Adipose tissue (tissue), 3 donors: ENCODE measurements around the gene A3GALT2. TPM values are rescaled to one million over a fixed set of nuclear protein-coding genes. Genes with fewer than 3 reads are reported as not detected.

Source experiments
- H3K27ac ChIP-seq: one replicate; pipeline ENCODE4 v1.5.1; 2013; ENCODE audit warnings: low read depth, low read length
- WGBS, 3 donors: extraction: QIAGEN DNeasy Blood & Tissue Kit; methylation state at CpG; one replicate each; pipeline ENCODE4 v1.1.7; 2013; 5-methylcytosine and 5-hydroxymethylcytosine counted together
- polyA plus RNA-seq, 3 donors: library from polyadenylated mRNA; stranded (reverse); fragments of 200-250 nt; gene quantifications; one replicate each; pipeline ENCODE4 v1.2.3, GENCODE V29; 2013
- donor health status: healthy with polysubstance abuse.
- donor health status: Bipolar disorder and iron deficiency.
- donor health status: healthy.

A3GALT2 gene
- polyA plus RNA-seq, 3 donors: 0.25 TPM; not detected in 2

DNA sequence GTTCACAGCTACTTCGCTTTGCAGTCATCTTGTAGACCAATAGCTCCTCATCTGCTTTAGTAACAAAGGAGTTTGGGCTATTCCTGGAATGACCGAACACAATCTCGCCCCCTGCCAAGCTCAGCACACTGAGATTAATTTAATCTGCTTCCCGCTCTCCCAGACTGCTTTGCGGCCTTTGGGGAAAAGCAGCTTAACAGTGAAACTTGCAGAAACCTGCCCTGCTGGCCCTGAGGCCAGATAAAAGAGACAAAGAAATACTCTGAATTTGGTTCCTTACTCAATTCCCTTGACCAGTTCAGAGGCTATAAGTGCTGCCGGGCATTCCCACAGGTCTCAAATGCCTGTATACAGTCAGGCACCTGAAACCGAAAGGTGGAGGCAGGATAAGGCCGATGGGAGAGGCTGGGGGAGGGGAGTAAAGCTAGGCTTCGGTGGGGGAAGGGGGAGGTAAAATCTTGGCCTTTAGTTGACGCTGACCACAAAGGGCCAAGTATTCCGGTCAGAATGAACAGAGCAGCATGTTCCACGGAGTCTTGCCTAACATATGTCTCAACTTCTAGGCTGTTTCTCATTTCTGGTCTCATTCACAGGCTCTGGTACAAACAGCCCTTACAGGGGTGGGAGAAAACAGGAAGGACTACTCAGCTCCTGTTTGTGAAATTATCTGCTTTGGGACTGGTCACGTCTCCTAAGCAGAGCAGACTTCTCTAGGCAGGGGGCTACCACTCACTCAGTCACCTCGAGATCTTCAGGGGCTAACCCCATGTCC, 17.7 kb upstream of the A3GALT2 start:
- WGBS, 3 donors: 10 to 22% (median 15%) methylated on average over 14 of the region's 14 CpGs
- peak overlapping the region; percentile 95 for H3K27ac ChIP-seq

DNA sequence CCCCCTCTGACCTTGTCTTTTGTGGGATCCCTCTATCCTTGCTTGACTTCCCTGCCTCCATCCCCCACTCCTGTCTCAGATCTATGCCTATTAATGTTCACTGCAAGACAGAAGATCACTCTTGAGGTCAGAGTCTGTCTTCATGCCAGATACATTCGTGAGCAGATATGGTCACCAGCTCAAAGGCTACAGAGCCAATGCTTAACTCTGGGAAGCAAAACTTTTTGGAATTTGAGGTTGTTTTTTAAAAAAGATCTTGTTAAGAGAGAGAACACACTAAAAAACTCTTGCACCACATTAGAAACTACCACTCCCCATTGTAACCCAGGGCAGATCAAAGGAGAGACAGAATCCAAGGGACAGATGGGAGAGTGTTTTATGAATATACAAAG, 17.1 kb upstream of the A3GALT2 start:
- peak overlapping the region; percentile 95 for H3K27ac ChIP-seq
- 11 to 38% (median 28%) methylated on average over 1 of the region's 1 CpG for WGBS, 3 donors

DNA sequence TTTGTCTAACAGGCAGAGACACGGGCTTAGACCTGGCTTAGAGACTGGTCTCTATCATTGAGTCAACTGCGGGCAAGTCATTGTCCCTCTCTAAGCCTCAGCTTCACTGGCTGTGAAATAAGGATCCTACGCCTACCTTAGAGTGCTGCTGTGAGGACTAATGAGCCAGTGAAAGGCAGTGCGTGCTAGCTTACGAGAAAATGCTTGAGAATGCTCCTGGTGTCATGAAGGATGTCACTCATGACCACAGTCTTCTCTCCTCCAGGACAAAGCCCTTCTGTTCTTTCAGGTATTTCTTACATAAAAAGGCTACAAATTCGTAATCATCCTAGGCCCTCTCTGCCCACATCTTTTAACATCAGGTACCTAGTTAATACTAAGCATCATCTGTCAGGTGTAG, 16.5 kb upstream of the A3GALT2 start:
- peak overlapping the region; percentile 63 for H3K27ac ChIP-seq
- WGBS, 3 donors: 69 to 93% (median 93%) methylated on average over 6 of the region's 6 CpGs

DNA sequence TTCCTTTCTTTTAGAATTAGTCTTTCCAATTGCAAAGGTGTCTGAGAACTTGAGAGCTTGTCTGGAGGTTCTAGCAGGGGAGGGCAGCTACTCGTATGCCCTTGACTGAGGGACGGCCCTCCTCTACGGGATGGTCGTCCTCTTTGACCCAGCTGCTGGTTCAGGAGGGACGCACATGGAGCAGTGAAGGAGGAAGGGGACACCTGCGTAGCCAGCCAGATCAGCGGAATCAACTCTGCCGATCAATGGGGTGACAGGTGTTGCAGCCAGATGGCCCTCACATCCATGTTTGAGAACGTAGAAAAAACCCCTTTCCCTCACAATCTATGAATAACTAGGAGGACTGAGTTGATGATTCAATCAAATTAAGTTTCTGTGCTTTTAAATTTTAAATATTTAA, 15.7 kb upstream of the A3GALT2 start:
- H3K27ac ChIP-seq: no peak overlapping the region
- 49 to 82% (median 78%) methylated on average over 9 of the region's 9 CpGs for WGBS, 3 donors

GRCh38 chr1:33335020-33335419, 14.1 kb upstream of the A3GALT2 start:
- WGBS, 3 donors: 25 to 69% (median 26%) methylated on average over 4 of the region's 4 CpGs
- peak overlapping the region; percentile 90 for H3K27ac ChIP-seq

DNA sequence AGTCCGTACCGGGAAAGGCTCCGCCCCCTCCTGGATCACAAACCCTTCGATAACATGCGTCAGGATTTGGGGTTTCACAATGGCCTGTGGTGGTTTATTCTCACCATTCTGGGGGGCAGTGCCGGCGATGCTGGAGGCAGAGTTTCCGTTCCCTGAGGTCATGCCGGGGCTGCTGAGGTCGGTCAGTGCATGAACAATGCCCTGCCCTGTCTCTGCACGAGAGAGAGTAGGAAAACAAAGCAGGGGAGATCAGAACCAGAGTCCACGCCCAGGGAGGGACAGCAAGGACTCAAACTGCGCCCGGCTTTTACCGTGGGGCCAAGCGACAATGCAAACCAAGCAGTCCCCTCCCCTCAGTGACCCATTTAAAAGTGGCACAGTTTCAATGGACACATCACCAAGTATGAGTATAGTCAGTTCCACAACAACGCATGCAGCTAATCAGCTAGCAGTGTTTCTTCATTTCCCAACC, 13.2 kb upstream of the A3GALT2 start:
- 32 to 51% (median 37%) methylated on average over 17 of the region's 17 CpGs for WGBS, 3 donors

DNA sequence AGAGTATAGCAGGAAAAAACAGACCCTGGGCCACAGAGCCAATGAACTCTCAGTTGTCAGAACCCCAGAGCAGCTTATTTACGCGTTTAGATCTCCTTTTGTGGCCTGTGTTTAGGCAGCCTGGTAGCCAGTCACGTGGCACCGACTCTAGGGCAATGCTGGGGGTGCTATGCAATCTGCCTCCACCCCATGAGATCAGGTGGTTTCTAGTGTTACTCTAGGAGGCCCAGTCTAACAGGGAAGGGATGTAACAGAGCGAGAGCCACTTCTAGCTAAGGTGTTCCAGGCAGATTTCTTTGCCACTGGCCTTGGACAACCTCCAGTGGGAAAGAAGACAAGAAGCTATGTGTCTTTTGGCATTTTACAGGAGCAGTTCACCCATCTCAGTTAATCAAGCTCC, 12.0 kb upstream of the A3GALT2 start:
- 74 to 83% (median 78%) methylated on average over 5 of the region's 5 CpGs for WGBS, 3 donors
- peak overlapping the region; percentile 60 for H3K27ac ChIP-seq

More for the DNA sequence above, 13.2 kb upstream of the A3GALT2 start:
- peak overlapping the region; percentile 90 for H3K27ac ChIP-seq

- 75 to 80% (median 78%) methylated on average over 10 of the region's 10 CpGs for WGBS, 3 donors
- no peak overlapping the region for H3K27ac ChIP-seq
These were observed 11.5 kb upstream of the A3GALT2 start for GRCh38 chr1:33332357-33332789.

GRCh38 chr1:33331444-33332356, 10.8 kb upstream of the A3GALT2 start:
- WGBS, 3 donors: 51 to 84% (median 52%) methylated on average over 10 of the region's 10 CpGs
- no peak overlapping the region for H3K27ac ChIP-seq

DNA sequence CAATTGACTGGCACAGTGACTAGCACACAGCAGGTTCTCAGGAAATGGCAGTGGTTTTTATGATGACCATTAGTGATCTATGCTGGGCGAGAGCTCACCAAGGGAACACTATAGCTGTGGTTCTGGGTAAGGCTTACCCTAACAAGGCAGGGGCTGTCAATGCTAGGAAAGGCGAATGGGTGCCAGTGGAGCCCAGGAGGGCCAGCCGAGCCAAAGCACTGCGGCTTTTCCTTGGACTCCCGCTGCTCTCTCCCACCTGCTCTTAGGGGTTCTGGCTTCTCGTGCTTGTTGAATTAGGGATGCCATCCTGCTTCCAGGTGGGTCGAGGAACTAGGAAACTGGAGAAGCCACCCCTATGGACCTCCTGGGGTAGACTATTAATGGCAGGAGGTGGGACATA, 10.0 kb upstream of the A3GALT2 start:
- WGBS, 3 donors: 93 to 95% (median 95%) methylated on average over 7 of the region's 7 CpGs
- no peak overlapping the region for H3K27ac ChIP-seq

DNA sequence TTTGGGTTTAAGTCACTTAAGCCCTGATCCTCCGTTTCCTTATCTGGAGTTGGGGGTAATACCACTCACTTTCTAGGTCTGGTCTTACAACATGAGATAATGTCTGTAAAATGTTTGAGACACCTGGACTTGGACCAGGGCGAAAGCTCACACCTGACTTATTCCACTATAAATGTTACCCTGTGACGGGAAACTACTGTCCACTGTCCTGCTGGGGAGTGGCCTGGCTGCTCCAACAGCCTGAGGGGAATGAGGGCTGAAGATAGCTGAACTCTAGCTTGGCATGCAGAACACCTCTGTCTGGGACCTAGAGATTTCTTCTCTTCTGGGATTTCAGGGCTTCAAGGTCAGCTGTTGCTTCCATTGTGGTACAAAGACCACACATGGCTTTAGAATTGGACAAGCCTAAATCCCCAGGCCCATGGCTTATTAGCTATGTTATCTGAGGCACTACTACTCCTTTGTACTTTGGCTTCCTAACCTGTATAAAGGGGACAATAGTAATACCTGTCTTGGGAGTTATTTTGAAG, 9.5 kb upstream of the A3GALT2 start:
- no peak overlapping the region for H3K27ac ChIP-seq
- 91 to 97% (median 94%) methylated on average over 3 of the region's 3 CpGs for WGBS, 3 donors

DNA sequence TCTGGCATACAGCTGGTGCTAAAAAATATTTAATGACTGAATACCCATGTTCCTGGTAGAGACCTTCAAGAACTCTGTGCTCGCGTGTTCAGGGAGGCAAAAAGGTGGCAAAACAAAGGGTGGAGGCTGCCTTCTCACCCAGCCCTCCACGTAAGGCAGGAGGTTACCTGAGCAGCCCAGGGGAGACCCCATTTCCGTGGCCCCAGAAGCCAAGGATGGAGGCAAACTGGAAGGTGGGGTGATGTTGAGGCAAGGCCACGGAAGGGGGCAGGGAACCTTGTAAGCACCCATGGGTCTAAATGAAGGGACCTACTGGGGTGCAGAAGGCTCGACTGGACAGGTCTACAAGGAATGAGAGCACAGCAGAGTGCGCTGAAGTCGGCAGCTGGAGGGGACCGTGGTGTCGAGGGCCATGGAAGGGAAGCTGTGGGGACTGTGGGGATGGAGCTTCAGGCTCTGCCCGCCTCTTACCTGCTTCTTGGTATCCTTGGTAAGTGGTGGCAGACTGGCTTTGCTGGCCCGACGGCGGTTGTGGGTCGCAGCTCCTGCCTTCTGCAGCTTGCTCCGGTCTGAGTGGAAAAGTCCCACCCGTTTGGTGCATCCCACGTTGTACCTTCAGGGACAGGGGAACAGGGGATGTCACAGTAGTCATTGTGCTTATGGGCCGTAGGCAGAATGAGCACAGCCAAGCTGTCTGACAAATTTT, 8.9 kb upstream of the A3GALT2 start:
- no peak overlapping the region for H3K27ac ChIP-seq
- whole genome bisulfite sequencing, 3 donors: 85 to 91% (median 89%) methylated on average over 19 of the region's 19 CpGs

DNA sequence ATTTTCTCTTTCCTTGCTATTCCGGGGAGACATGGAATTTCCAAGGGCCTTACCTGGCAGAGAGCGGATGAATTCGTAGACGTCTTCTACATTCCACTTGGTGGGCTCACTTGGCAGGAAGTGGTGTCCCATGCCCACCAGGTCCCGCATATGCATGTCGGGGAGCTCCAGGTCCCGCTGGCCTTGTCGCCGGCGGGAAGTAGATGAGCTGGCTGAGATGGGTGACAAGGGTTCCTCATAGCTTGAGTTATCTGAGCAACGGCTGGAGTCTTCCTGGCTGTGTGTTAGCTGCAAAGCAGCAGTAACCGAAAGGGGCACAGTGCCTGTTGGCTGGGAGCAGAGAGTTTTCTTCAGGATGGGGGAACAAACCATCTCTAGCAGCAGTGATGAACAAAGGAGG, 7.9 kb upstream of the A3GALT2 start:
- WGBS, 3 donors: 92 to 98% (median 95%) methylated on average over 12 of the region's 12 CpGs
- no peak overlapping the region for H3K27ac ChIP-seq

GRCh38 chr1:33327587-33328325, 6.9 kb upstream of the A3GALT2 start:
- WGBS, 3 donors: 49 to 56% (median 54%) methylated on average over 9 of the region's 9 CpGs

DNA sequence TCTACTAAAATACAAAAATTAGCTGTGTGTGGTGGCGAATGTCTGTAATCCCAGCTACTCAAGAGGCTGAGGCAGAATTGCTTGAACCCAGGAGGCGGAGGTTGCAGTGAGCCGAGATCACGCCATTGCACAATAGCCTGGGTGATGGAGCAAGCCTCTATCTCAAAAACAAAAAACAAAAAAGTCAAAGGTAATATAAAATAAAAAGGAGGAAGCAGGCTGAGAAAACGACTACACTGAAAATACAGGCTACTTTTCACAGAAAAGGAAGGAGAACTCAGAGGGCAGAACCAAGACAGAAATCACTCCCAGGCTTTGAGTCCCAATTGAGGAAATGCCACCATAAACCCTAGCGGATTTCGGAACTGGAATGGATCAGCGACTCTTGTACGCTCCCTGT, 5.9 kb upstream of the A3GALT2 start:
- WGBS, 3 donors: 55 to 89% (median 59%) methylated on average over 9 of the region's 9 CpGs

More at GRCh38 chr1:33327587-33328325, 6.9 kb upstream of the A3GALT2 start:
- H3K27ac ChIP-seq: no peak overlapping the region

DNA sequence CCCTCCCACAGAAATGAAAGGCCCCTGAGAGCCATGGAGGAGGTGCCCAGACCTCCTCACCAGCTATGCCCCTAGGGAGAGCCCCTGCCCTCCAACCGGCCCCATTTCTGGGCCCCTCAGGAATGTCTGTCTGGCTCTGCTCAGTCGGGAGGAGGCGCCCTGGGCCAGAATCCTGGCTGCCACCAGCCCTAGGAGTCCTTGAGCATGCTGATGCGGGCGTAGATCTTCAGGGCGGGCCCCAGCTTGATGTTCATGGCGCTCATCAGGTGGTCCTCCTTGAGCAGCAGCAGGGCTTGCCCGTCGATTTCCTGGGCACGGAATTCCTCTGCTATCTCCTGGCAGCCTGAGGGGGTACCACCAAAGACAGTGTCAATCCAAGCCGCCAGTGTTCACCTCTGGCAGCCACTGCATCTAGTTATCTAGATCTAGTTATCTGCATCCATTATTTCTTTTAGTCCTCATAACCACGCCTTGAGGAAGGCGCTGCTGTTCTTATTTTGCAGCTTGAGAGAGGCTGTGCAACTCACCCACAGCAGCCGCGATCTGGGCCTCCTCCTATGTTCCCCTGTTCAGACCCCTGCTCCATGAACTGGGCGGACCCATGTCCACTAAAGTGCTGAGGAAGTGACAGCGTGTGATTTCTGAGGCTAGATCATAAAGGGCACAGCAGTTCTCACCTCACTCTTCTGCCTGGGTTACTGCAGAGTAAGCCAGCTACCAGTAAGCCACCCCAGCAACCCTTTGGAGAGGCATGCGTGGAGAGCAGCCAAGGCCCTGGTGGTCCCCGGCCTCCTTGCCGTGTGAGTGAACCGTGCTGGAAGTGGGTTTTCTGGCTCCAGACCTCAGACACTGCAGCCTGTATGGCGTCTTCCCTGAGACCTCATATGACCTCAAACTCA, 4.0 kb upstream of the A3GALT2 start:
- H3K27ac ChIP-seq: no peak overlapping the region
- 76 to 80% (median 80%) methylated on average over 22 of the region's 22 CpGs for WGBS, 3 donors

More for the DNA sequence above, 5.9 kb upstream of the A3GALT2 start:
- no peak overlapping the region for H3K27ac ChIP-seq
